Activated effector memory CD4-positive, alpha-beta T cell treated with Interleukin-2 at 50 U/mL for 16 hours (primary cell): Measurements from ENCODE around the gene RCOR1.
"Not testable (repeated sequence)": the region's sequence is repeated elsewhere in the genome, so short reads cannot be mapped to it uniquely, and the experiment has no call there.

Experiments
- DNase-seq: peaks from one replicate; pipeline ENCODE4 v3.0.0-alpha.2; 2020

The RCOR1 gene

DNA sequence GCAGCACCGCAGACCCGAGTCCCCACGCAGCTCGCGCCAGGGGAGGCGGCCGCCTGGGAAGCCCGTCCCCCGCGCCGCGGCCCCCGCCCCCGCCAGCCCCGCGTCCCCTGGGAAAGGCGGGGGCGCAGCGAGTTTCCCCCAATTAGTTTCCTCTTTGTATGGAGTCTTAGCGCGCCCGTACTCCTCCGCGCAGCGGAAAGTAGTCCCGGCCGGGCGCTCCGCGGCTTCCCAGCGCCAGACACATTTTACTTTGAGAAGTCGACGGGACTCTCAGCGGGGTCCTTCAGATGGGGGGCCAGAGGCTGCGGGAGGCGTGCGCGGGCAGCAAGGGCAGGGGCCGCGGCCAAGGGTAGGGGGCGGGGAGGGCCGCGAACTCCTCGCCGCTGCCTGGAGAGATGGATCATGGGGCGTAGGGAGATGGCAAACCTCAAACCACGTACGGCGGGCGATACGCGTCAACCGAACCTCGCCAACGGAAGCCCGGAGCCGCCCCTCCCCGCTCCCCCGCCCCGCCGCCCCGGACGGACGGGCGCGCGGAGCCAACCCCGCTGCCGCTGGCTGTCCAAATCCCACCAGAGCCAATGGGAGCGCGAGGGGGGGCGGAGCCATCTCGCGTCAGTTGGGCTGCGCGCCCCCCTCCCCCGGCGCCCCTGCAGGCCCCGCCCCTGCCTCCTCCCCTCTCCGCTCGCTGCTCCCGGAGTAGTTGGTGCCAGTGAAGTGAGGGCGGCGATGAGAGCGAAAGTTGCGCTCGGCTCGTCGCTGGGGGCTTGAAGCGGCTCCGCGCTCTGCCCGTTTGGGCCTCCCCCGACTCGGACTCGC is at the start of gene RCOR1:
TSS of gene RCOR1 (plus strand) at position 706 of the 819 bp plus-strand sequence. CDS start 238 bp downstream, outside the sequence.
- DNase-seq: peak; percentile 98

DNA sequence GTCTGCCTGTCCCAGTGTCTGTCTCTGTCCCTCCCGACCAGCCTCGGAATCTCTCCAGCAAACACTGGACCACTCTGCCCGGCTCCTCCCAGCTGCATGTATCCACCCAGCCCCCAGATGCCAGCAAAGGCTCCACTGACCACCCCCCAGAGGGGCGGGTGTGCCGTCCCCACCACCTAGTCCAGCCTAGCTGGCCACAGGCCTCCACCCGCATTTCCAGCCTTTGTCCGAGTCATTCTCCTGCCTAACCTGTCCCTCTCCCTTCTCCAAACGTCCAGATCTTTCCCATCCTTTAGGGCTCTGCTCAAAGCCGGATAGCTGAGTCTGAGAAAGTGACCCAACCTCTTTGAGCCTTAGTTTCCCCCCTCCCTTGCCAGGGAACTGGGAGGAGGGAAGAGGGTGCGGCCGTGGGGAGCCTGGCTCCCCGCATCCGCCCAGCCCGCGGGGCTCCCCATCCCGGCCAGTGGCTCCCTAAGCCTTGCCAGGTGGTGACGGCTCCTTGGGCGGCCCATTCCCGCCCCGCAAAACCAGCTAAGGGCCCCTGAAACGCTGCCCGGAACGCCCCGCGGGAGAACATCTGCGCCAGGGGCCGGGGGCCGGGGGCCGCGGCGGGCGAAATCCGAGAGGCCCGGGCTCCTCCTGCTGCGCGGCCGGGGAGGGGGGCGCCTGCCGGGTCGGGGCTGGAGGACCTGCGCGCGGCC is 48.3 kb upstream of the RCOR1 start:
- no peak for DNase-seq

DNA sequence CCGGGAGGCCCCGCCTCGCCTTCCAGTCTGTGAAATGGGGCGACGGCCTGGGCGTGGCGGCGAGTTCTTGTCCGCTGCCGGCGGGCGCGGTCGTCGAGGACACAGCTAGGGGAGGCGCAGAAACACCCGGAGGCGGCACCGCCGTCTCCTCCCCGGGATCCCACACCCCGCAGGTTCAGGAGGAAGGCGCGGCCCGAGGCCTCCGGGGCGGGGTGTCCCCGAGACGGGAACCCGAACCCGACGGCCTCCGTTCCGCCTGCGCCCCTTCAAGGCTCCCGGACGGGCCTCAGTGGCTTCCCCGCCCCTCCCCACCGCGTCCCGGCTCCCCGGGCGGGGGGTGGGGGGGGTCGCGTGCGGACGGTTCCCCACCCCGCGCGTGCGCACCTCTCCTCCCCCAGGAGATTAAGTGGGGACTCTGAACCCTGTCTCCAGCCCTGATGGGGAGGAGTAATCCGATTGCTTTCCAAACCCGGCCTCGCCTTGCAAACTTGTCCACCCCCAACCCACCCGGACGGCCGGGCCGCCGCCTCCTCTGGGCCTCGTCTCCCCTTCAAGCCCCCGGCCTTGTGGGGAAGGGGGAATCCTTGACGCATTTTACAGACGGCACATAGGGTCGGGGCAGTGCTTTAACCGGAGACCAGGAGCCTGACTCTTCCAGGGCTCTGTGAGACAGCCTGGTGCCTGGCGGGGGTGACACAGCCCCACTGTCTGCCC is 47.5 kb upstream of the RCOR1 start:
- DNase-seq: no peak

DNA sequence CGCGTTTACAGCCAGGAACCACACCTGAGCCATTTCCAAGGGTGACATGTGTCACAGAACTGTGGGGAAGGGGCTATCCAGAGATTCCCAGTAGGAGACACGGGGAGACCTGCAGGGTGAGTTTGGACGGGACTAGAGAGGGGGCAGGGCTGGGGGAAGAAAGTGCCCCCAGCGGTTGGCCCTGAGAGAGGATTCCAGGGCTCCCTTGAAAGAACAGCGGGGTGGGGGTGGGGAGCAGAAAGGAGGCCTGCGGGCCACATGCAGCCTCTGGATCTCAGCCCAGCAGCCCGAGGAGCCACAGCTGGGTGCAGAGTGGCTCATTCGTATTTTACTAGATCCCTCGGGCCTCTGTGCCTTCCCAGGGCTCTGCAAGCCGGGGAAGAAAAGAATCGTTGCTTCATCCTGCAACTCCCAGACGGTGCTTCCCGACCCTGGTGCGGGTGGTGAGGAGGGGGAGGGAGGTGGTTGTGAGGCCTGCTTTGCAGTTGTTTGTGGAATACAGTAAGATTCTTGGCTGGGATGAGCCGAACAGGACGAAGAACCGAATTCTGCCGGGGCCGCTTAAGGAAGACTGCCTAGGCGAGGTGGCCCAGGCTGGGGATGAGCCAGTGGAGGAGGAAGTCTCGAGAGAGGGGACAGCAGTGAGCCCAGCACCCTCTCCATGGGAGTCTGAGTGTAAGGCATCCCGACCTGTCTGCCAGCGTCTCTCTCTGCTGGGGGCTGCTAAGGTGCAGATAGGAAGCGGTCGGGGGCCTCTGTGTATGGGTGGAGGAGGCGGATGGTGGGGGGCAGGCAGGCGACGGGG is 46.8 kb upstream of the RCOR1 start:
- DNase-seq: no peak

DNA sequence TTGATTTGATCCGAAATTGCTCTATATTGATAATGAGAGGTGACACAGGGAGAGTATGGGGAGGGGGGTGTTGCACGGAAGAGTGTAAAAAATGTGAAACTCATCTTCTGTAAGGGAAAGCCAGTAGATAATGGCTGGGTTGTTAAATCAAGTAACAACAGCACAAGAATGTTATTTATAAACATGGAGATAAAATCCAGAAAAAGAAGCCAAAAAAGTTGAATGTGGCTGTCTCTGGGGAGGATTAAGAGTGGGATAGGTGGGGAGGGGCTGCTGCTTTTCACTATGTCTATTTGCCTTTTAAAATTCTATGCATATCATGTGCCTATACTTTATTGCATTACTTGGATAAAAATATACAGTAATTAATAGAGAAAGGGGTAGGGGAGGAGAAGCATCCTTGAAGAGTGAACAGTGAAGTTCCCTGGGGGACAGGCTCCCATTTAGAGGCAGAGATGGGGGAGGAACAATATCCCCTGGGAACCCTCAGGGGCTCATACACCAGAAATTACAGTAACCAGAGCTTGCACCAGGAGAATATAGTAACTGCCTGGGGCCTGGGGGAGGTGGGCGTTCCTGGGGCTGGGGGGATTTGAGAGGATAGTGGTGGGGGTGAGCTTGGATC is 43.7 kb upstream of the RCOR1 start:
- DNase-seq: no peak

DNA sequence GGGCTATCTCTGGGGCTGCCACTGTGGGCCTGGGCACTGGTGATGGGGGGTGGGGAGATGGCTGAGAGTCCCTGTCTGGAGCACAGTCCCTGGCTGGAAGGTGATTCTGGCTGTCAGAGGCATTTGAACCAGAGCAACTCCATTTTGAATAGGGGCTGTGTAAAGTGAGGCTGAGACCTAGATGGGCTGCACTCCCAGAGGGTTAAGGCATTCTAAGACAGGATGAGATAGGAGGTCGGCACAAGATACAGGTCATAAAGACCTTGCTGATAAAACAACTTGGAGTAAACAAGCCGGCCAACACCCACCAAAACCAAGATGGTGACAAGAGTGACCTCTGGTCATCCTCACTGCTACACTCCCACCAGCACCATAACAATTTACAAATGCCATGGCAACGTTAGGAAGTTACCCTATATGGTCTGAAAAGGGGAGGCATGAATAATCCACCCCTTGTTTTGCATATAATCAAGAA is 41.5 kb upstream of the RCOR1 start:
- not testable (repeated sequence) for DNase-seq

DNA sequence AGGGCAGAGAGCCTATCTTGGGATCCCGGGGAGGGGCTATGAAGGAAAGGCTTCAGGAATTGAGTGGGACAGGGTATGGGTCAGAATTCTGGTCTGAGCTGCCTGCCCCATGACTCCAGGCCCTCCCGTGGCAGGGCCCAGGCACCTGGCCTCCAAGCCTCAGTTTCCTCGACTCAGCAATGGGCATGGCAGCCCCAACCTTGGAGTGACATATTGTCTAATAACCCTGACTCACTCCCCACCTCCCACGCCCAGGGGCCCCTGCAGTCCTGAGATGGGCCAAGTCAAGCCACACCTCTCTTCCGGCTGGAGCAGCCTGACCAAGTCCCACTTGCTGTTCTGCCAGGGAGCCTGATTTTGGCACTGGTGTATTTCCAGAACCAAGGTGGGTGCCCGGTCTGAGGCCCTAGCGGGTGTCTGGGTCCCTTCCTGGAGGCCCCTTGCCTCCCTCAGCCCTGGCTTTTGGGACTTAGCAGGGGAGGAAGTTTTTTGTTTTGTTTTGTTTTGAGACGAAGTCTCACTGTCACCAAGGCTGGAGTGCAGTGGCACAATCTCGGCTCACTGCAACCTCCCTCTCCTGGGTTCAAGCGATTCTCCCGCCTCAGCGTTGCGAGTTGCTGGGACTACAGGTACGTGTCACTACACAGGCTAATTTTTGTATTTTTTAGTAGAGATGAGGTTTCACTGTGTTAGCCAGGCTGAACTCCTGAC is 40.3 kb upstream of the RCOR1 start:
- no peak for DNase-seq

DNA sequence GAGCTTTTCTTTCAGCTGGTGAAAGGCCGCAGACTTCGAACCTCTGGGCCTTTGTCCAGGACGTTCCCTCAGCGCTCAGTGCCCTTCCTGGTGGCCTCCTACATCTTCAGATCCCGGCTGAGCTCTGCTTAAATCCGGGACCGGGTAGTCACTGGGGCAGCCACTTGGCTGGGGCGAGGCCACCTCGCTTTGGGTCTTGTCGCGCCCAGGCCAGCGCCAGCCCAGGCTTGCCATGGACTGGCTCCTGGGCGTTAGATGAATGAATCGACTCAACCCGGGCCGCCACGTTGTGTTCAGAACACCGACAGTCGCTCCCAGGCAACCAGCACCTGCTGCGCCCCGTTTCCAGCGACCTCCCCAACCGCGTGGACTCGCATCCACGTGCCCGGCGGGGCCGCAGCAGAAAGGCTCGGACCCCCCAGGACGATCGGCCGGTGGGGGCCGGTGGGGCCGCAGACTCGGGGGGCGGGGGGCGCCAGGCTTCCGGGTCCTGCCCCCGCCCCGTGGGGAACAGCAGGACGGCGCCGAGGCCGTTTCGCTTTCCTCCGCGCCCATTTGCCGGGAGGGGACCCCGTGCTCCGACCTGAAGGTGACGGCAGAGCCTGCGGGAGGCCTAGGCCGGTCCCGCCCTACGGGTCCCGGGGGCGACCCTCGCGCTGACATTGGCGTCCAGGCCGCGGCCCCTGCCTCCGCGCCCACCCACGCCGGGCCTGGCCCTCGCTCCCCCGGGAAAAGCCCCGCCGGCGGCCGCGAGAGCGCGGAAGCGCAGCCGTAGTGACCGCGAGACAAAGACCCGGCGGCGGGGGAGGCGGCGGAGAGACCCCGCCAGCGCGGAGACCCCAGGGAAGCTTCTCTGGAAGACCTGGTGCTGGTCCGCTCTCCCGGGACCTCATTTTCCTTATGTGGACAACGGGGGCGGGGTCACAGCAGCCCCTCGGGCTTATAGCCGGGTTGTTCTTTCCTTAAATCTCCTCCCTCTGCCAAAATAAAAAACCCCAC is 37.3 kb upstream of the RCOR1 start:
- DNase-seq: peak; percentile 45

DNA sequence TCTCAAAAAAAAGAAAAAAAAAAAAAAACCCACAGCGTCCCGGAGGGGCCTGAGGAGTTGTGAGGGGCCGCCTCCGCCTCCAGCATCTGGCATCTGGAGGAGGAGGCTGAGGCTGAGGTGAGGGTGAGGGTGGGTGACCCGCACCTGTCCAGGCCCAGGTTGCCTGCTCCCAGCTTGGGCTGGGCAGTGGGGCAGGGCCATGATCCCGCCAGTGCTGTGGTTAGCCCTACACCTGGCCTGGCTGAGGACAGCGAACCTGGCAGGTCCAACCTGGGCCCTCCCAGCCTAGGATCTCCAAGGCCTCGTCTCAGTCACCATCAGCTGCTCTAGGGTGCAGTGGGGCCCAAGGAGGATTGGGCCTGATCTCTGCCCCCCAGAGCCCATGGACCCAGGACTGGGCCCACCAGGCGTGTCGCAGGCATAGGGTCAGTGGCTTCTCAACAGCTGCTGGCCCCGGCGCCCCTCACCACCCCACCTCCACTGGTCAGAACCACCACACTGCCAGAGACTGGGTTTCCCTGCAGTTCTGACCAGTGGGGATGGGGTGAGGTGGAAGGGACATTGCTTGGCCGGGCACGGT is 36.3 kb upstream of the RCOR1 start:
- no peak for DNase-seq

DNA sequence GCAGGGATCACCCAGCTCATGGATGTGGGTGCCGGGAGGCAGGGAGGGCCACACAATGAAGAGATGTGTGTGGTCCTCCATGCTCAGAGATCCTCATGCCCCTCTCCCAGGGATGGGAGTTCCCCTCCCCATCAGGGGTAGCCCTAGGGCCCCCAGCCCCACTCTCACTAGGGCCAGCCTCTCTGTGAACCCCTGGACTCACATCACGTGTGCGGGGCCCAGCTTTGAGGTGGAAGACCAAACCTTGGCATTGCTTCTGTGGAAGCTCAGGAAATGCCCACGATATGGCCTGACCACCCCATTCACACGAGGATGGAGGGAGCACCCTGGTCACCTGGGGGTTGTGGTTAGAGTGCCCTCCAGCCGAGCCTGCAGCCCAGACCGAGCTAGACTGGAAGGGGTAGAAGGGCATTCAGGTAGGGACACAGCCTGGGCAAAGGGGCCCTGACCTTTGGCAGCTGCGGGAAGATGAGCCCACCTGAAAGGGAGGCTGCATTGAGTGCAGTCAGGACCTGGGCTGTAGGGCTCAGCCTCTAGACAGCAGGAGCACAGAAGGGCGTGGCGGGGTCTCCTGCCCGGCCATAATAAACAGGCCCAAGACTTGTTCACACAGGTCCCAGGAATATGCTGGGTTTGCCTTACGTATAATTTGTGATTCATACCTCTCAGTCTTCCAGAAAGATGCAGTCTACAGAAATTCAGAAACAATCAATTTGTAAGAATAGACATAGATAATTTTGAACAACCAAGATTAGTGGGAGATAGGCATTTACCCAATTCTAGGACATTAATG is 34.8 kb upstream of the RCOR1 start:
- DNase-seq: no peak

DNA sequence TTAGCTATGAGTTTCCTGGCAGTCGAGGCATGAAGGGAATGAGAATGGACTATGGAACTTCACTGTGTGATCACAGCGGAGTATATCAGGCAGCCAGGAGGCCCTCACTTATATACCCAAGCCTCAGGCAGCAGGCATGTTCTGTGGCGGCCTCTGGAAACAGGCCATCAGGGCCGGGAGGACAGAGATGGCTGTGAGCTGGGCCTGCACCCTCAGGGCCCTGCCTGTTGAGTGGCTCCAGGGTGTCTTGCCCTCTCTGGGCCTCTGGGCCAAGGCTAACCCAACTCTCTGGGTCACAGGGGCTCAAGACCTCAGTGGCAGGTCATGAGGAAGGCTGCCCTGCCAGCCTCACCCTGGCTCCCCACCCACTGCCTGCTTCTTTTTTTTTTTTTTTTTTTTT is 33.9 kb upstream of the RCOR1 start:
- DNase-seq: no peak

DNA sequence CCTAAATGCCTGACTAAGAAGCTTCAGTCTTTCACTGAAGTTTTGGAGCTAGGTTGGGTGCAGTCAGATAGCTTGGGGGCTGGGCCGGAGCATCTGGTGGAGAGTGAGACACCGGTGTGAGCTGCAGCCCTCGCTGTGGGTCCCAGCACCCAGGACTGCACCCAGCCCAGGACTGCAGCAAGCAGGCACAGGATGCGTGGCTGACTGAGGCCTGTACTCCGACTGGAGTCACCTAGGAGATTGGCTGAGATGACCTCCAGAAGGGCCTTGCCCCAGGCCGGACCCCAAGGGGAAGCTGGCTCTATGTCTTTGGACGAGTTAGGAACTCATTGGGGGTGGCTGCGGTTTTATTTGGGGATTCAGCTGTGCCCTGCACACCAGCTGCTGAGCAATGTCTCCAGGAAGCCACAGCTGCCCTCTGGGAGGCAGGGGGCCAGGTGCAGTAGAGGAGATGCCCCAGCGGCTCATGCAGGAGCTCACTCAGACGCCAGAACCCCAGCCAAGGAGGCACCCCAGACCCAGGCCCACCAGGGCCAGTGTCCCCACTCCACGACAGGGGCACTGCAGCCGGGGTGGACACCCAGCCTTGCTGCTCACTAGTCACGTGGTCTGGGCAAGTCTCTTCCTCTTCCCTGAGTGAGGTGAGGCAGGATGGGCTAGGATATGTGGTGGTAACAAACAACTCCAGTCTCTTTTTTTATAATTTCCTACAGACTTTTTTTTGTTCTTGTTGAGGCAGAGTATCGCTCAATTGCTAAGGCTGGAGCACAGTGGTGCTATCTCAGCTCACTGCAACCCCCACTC is 31.8 kb upstream of the RCOR1 start:
- DNase-seq: no peak

DNA sequence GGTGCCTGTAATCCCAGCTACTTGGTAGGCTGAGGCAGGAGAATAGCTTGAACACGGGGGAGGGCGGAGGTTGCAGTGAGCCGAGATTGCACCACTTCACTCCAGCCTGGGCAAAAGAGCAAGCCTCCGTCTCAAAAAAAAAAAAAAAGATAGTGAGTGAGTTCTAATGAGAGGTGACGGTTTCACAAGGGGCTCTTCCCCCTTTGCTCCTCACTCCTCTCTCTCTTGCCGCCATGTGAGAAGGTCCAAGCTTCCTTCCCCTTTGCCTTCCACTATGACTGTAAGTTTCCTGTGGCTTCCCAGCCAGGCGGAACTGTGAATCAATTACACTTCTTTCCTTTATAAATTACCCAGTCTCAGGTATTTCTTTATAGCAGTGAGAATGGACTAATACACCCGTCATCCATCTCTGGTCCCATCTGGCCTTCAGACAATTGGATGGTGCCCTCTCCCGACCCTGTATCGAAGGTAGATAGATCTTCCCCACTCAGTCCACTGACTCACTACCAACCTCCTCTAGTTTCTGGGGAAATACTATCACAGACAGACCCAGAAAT is 27.0 kb upstream of the RCOR1 start:
- no peak for DNase-seq

DNA sequence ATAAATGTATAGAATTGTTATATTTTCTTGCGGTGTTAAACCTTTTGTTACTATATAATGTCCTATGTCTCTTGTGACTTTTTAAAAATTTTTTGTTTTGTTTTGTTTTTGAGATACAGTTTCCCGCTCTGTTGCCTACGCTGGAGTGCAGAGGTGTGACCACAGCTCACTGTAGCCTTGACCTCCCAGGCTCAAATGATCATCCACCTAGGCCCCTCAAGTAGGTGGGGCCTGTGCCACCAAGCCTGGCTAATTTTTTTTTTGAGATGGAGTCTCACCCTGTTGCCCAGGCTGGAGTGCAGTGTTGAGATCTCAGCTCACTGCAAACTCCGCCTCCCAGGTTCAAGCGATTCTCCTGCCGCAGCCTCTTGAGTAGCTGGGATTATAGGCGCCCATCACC is 26.5 kb upstream of the RCOR1 start:
- no peak for DNase-seq

DNA sequence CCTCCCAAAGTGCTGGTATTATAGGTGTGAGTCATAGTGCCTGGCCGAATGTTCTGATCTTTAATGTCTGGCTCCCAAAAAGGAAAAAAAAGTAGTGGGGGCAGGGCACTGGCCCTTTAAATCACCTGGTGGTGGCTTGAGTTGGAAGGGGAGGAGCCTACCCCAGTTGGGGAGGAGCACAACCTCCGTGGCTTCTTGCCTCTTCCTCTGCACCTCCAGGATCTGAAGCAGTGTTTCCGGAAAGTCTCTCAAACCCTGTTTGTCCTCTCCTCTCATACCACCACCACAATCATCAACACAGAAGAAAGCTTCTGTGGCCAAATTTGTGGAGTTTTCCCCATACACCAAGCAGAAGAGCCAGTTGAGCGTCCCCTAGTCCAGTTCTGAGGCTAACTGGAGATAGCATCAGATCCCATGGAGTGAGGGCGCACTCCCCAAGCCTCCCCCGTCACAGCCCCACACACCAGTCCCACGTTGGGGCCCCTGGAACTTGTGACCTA is 24.3 kb upstream of the RCOR1 start:
- DNase-seq: peak; percentile 37

DNA sequence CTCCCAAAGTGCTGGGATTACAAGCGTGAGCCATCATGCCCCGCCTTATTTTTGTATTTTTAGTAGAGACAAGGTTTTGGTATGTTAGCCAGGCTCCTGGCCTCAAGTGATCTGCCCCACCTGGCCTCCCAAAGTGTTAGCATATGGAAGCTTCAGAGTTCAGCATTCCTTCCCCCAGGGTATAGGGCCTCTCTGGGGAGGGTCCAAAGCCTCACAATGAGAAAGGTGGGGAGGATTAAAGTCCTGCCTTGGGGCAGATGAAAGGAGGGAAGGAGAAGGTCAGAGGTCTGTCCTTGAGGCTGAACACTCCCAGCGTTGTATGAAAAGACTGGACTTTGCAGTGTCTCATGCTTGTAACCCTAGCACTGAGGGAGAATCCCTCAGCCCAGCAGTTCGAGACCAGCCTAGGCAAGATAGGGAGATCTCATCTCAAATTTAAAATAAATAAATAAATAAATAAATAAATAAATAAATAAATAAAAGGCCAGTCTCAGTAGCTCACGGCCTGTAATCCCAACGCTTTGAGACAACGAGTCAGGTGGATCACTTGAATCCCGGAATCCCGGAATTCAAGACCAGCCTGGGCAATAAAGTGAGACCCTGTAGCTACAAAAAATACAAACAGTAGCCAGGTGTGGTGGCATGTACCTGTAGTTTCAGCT is 22.0 kb upstream of the RCOR1 start:
- DNase-seq: no peak

DNA sequence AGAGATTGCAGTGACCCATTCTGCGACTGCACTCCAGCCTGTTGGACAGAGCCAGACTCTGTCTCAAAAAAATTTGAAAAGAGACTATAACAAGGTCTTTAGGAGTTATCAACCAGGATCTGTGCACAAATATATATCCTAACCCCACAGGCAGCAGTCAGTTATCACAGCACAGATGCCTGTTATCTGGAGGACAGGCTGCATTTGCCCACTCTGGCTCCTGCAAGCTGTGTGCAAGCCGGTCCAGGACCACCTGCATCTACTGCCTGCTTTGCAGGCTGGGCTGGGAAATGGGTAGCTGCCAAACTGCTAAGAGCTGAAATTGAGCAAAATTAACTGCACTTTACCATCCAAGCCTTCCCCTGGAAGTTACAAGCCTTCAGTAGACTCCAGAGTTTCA is 21.4 kb upstream of the RCOR1 start:
- DNase-seq: no peak
